ENCODE data around the gene C16orf92.

DNA sequence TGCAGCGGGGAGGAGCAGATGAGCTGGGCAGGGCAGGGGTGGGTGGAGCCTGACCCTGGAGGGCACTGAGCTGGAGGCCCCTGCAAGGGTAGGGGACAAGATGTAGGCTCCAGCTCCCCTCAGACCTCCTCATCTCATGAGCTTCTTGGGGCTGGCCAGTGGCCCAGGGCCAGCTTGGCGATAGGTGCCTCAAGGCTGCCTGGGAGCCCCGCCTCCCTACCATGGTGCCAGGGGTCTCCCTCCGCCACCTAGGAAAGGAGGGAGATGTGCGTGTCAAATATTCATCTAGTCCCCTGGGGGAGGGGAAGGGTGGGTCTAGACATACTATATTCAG is 31.5 kb upstream of the C16orf92 start:
- TF ChIP-seq POLR2A (IDR thresholded peaks at IDR 0.05): no peak
- TF ChIP-seq, protein P1, sequence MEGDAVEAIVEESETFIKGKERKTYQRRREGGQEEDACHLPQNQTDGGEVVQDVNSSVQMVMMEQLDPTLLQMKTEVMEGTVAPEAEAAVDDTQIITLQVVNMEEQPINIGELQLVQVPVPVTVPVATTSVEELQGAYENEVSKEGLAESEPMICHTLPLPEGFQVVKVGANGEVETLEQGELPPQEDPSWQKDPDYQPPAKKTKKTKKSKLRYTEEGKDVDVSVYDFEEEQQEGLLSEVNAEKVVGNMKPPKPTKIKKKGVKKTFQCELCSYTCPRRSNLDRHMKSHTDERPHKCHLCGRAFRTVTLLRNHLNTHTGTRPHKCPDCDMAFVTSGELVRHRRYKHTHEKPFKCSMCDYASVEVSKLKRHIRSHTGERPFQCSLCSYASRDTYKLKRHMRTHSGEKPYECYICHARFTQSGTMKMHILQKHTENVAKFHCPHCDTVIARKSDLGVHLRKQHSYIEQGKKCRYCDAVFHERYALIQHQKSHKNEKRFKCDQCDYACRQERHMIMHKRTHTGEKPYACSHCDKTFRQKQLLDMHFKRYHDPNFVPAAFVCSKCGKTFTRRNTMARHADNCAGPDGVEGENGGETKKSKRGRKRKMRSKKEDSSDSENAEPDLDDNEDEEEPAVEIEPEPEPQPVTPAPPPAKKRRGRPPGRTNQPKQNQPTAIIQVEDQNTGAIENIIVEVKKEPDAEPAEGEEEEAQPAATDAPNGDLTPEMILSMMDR (IDR thresholded peaks at IDR 0.05): no peak

Data from adrenal gland (tissue), 5 donors.